Urinary bladder (tissue), 4 donors: ENCODE measurements around the gene TANK. TPM values are rescaled to one million over a fixed set of nuclear protein-coding genes. Genes with fewer than 3 reads are reported as not detected.
"Not testable (repeated sequence)": the region's sequence is repeated elsewhere in the genome, so short reads cannot be mapped to it uniquely, and the experiment has no call there.

Experiments
- DNase-seq: peaks from one replicate; pipeline ENCODE4 v3.0.0-alpha.2; 2015; ENCODE audit errors: extremely low spot score
- H3K27ac ChIP-seq: one replicate; pipeline ENCODE4 v1.5.1; 2013; ENCODE audit warnings: low read depth, mild to moderate bottlenecking, moderate library complexity
- H3K36me3 ChIP-seq: one replicate; pipeline ENCODE4 v1.6.1; 2013; ENCODE audit warnings: mild to moderate bottlenecking, moderate library complexity; ENCODE audit not compliant: insufficient read depth
- H3K4me1 ChIP-seq: one replicate; pipeline ENCODE4 v1.6.1; 2013; ENCODE audit warnings: mild to moderate bottlenecking, moderate library complexity; ENCODE audit not compliant: insufficient read depth
- H3K4me3 ChIP-seq: one replicate; pipeline ENCODE4 v1.5.1; 2013; ENCODE audit warnings: low read depth, low read length
- WGBS: extraction: QIAGEN DNeasy Blood & Tissue Kit; methylation state at CpG from one replicate; pipeline ENCODE4 v1.1.7; 2013; 5-methylcytosine and 5-hydroxymethylcytosine counted together
- polyA plus RNA-seq: library from polyadenylated mRNA; stranded (reverse); fragments of 200-250 nt; gene quantifications from one replicate; pipeline ENCODE4 v1.2.3, GENCODE V29; 2013
- total RNA-seq: library from RNA; depleted of rRNA; stranded (reverse); fragments of >200 nt; gene quantifications from one replicate; pipeline ENCODE4 v1.2.3, GENCODE V29; 2014
- donor health status: healthy with polysubstance abuse.
- donor health status: healthy.

TANK gene
- total and polyA plus RNA-seq, 2 donors, result 40.8 to 110 TPM

DNA sequence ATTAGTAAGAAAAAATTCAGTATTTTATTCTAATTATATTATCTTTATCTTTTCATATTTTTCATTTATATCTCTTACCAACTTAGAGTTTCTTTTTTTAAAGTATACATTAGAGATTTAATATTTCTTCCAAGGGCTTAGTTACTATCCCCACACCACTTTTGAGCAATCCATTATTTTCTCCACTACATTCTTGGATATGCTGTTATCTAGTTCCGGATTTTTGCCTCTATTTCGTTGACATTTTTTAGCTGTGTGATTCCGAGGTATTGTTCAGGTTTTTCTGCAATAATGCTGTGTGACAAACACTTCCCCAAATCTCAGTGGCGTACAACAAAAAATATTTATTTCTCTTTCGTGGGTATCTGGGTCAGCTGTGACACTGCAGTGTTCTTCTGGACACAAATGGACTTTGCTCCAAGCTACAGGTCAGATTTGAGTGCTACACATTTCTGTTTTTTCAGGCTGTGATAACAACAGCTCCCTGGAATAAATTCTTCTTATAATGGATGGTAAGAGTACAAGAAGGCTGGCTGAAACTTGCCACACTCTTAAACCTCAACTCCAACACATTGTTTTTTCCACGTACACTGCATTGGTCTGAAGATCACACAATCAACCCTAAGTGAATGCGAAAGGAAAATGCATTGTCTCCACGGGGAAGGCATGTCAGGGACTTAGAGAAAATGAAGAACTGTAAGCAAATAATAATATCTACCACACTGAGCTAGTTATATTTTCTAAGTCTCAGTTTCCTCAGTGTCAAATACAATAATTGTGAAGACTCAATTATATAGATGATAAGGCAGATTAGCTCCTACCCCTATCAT, 97.1 kb downstream of the TANK start:
- Histone ChIP-seq H3K4me3 (no peak overlapping the region), H3K36me3 (no peaks in the 10 kb centered on the region), H3K27ac (no peak overlapping the region), H3K4me1 (no peaks in the 10 kb centered on the region)
- 76% methylated on average over 8 of the region's 8 CpGs for WGBS
- DNase-seq, result no peak

DNA sequence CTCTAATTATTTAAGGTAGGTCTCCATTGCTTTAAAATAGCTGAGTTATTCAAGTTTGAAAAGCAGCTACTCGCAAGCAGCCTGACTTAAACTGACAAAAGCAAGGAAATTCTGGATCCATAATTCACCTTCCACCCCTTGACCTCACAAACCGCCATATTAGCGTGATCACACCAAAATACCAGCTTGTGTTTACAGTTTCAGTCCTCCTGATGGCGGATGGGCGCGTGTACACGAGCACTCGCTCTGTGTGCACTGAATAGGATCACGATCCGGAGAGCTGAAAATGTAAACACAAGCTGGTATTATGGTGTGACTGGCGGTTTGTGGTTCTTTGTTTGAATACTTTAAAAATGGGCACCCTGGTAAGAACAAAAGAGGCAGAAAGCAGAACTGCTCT, 105.6 kb downstream of the TANK start:
- 91% methylated on average over 11 of the region's 11 CpGs for WGBS
- Histone ChIP-seq H3K36me3 (no peaks in the 10 kb centered on the region), H3K27ac (no peak overlapping the region), H3K4me3 (no peak overlapping the region), H3K4me1 (no peaks in the 10 kb centered on the region)
- DNase-seq, result no peak

DNA sequence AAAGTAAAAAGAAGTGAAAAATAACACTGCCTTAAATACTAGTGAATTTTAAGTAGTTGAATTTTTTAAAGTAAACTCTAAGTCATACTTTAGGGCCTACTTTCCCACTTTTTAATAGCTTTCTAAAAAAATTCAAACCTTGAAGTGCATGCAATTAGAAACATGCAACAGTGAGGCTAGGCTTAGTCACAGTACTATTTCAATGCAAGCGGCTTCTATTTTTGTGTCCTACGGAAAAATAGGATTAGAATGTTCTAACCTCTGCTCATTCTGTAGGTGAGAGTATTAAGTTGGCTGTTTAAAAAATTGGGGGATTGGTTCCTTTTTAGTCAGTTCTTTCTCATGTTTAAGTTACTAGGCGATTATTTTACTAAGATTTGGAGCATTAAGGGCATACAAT, 108.9 kb downstream of the TANK start:
- no peak for DNase-seq
- 93% methylated on average over 3 of the region's 3 CpGs for WGBS
- Histone ChIP-seq H3K4me1 (no peaks in the 10 kb centered on the region), H3K4me3 (no peak overlapping the region), H3K27ac (no peak overlapping the region), H3K36me3 (no peaks in the 10 kb centered on the region)

DNA sequence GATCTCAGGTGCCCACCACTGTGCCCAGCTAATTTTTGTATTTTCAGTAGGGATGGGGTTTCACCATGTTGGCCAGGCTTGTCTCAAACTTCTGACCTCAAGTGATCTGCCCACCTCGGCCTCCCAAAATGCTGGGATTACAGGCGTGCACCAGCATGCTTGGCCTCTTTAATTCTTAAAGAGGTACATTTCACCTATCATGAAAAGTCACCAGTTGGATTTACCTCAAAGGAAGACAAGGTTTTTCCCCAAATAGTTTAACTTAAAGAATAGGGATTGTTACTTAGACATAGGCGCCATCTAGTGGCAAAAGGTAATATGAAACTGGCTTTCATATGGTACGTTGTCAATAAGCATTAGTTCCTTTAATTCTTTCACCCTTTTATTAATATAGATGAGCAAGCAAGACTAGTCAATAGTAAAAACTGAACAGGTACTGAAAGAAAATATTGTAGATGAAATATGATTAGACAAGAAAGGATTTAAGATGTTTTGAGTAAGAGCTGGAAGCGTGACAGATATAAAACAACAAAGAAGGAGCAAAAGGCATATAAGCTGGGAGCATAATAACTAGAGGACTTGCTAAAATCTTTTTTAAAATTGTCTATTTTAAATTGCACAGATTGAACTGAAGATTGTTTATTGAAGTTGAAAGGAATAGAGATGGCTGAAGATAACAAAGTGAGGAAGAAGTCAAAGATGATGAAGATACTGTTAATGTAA, 113.0 kb downstream of the TANK start:
- no peak overlapping the region for H3K4me3 ChIP-seq
- DNase-seq, result no peak
- no peaks in the 10 kb centered on the region for H3K36me3 ChIP-seq
- 42% methylated on average over 5 of the region's 5 CpGs for WGBS
- no peak overlapping the region for H3K27ac ChIP-seq
- no peaks in the 10 kb centered on the region for H3K4me1 ChIP-seq

DNA sequence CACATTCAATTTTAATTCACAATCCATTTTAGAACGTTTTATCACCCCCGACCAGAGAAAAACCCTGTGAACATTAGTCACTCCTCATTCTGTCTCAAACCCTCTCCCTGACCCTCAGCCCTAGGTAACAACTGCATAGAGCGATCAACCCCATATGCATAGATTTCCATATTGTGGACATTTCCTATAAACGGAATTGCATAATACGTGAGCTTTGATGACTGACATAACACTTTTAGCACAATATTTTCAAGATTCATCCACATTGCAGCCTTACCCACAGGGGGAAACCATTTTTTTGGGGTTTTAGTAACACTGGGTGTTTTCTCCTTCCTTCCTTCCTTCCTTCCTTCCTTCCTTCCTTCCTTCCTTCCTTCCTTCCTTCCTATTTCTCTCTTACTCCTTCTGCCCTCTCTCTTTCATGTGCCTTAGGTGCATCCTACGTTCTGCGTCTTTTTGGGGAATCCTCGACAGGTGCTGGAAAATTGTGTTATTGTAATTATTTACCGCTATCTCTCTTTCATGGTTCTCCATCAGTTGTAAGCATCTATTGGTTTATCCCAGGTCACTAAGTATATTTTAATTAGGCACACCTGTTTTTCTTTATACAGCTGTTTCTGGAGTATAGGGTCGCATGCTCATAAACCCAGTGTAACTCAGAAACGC, 118.5 kb downstream of the TANK start:
- H3K4me3 ChIP-seq, DNase-seq, H3K27ac ChIP-seq, H3K4me1 ChIP-seq, H3K36me3 ChIP-seq: not testable (repeated sequence)
- 60% methylated on average over 11 of the region's 11 CpGs for WGBS

DNA sequence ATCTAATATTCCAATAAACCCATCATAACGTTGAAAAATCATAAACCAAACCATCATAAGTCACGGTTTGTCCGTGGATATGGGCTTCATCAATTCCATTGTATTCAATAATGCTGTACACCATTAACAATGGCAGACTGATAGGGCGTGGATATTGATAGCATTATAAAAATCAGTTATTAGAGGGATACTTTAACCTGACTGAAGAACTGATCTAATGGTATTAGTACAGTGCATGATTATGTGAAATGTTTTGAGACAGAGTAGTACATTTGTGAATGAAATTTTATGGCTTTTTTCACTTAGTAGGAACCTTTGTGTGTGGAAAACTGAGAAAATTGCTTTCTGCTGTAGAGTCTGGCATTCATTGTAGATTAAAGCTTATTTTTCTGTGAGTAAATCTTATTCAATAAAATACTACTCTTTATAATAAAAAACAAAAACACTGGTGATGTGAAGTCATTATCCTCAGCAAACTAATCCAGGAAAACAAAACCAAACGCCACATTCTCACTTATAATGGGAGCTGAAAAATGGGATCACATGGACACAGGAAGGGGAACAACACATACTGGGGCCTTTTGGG, 119.1 kb downstream of the TANK start:
- not testable (repeated sequence) for H3K4me3 ChIP-seq, H3K36me3 ChIP-seq, H3K27ac ChIP-seq, DNase-seq, H3K4me1 ChIP-seq
- WGBS, result 74% methylated on average over 5 of the region's 5 CpGs

DNA sequence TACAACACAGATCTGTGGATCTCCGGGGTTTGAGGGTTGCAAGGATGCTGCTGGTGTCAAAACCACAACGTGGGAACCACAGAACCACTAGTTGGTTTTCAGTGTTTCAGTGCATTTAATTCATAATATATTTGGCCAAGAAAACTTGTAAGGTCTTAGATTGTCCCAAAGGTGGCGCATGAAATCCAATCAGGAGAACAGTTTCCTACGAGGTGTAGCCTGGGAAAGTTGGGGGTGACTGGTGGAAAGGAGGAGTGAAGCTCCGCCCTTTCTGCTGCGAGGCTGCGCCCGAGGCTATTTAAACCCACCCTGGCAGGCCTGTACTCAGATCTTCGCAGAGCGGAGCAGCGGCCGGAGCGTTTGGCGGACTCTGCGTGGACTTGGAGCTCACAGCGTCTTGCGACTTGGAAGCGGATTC, 120.7 kb downstream of the TANK start:
- not testable (repeated sequence) for H3K36me3 ChIP-seq, DNase-seq, H3K27ac ChIP-seq, H3K4me1 ChIP-seq, H3K4me3 ChIP-seq
- WGBS, result 74% methylated on average over 18 of the region's 18 CpGs

DNA sequence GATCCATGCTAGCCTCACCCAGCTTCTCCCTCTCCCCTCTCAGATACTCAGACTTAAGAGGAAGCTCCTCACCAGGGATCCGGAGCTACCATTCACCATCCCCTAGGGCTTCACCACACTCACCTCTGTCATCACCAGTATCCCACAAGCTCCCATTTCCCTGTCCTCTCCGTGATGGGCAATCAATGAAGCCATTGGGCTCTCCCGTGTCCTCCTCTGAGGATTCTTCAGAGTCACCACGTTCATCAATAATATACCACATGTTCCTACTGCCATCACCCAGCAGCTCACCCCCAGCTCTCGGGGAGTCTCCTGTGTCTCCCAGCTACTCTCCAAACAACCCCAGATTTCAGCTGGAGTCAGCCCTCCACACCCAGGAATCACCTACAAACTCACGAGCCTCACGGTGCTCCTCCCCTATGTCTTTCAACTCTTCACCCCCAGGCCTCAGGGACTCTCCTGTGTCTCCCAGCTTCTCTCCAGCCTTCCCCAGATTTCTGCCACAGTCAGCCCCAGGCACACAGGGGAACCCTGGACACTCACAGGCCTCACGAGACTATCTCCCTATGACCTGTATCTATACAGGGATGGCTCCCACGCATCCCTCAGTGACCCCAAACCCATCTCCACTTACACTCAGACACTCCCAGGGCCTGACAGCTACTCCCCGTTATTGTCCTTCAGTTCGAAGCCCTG, 121.5 kb downstream of the TANK start:
- H3K36me3 ChIP-seq, H3K4me3 ChIP-seq, H3K27ac ChIP-seq, DNase-seq, H3K4me1 ChIP-seq: not testable (repeated sequence)
- 79% methylated on average over 11 of the region's 11 CpGs for WGBS

DNA sequence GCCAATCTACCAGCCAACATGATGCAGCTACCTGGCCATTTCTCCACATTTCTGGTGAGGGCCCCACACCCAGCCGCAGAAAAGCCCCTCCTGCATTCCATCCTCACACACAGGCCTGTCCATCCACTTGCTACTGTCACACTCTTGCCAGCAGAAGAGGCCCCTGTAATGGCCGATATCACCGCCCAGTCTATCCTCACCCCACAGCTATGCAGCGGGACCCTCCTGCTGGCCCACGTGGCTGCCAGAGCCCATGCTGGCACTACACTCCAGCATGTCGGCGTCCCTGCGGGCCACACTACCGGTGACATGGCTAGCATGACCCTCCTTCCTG, 122.0 kb downstream of the TANK start:
- WGBS, result 91% methylated on average over 9 of the region's 9 CpGs
- not testable (repeated sequence) for H3K4me1 ChIP-seq, DNase-seq, H3K36me3 ChIP-seq, H3K27ac ChIP-seq, H3K4me3 ChIP-seq

DNA sequence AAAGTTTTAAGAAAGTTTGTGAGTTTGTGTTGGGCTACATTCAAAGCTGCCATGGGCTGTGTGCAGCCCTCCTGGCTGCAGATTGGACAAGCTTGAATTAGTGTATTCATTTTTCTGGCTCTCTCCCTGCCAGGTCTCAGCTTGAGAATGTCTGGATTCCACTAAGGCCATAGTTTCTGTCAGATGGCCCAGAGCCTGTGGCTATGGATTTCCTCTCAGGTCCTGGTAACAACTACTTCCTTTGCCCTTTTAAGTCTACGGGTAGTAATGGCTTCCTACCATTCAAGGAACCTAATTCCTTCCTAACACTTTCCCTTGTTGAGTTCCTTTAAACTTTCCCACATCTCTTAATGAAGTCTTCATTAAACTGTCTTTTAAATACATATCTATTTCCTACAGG, 123.7 kb downstream of the TANK start:
- Histone ChIP-seq H3K36me3 (no peaks in the 10 kb centered on the region), H3K27ac (no peak overlapping the region), H3K4me1 (no peaks in the 10 kb centered on the region), H3K4me3 (no peak overlapping the region)
- no peak for DNase-seq
- WGBS, result 62% methylated on average over 1 of the region's 1 CpG

Other genes starting within 250 kb of the TANK start
- 54.6 TPM for gene PSMD14, start 148.0 kb downstream of the TANK start, total RNA-seq
- gene PSMD14, start 148.0 kb downstream of the TANK start, polyA plus RNA-seq, result 29.7 TPM